Measurements from ENCODE around the gene C1orf174. TPM values are rescaled to one million over a fixed set of nuclear protein-coding genes. Genes with fewer than 3 reads are reported as not detected.

C1orf174 gene
- total RNA-seq, 3 donors from 2014 or later (not counting 1 experiment from before 2014, with no cell fraction given), result 52.9 to 62.3 (median 61.5) TPM

DNA sequence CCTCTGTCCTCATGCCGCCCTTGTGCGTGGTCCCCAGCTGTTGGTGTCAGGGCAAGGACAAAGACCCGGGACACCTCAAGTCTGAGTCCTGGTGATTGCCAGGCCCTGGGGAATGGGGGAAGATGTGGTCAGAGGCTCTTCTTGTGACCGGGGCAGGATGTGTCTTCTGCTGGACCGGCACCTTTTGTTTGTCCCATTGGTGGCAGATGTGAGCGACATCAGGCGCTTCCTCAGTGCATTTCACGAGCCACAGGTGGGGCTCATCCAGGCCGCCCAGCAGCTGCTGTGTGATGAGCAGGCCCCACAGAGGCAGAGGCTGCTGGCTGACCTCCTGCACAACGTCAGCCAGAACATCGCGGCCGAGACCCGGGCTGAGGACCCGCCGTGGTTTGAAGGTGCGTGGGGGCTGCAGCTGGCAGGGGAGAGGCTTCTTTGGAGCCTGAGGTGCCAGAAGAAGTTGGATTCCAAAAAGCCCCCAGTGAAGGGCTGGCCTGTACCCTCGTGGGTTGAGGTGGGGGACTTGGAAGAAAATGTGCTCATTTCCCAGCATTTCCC lies 34.4 kb downstream of the C1orf174 start:
- H3K27ac ChIP-seq (ENCODE audit: low read length), result no peak overlapping the region
- H3K36me3 Mint-ChIP-seq, result no peaks in the 10 kb centered on the region
- TF ChIP-seq, protein P1, sequence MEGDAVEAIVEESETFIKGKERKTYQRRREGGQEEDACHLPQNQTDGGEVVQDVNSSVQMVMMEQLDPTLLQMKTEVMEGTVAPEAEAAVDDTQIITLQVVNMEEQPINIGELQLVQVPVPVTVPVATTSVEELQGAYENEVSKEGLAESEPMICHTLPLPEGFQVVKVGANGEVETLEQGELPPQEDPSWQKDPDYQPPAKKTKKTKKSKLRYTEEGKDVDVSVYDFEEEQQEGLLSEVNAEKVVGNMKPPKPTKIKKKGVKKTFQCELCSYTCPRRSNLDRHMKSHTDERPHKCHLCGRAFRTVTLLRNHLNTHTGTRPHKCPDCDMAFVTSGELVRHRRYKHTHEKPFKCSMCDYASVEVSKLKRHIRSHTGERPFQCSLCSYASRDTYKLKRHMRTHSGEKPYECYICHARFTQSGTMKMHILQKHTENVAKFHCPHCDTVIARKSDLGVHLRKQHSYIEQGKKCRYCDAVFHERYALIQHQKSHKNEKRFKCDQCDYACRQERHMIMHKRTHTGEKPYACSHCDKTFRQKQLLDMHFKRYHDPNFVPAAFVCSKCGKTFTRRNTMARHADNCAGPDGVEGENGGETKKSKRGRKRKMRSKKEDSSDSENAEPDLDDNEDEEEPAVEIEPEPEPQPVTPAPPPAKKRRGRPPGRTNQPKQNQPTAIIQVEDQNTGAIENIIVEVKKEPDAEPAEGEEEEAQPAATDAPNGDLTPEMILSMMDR (IDR thresholded peaks at IDR 0.05), result no peak
- H3K4me3 ChIP-seq (ENCODE audit: low read length), result no peak overlapping the region
- no peak for DNase-seq
- H3K4me1 ChIP-seq (ENCODE audit: control insufficient read depth, insufficient read depth, low read length), result no peaks in the 10 kb centered on the region
- H3K27me3 ChIP-seq (ENCODE audit: control insufficient read depth, insufficient read depth, low read length), result no peaks in the 10 kb centered on the region
- no peaks in the 10 kb centered on the region for H3K9me3 ChIP-seq (ENCODE audit: control insufficient read depth, insufficient read depth, low read length)
- no peaks in the 10 kb centered on the region for H3K9me3 Mint-ChIP-seq
- no peak for ATAC-seq
- no peak overlapping the region for H3K27ac Mint-ChIP-seq
- no peak overlapping the region for H3K4me3 Mint-ChIP-seq
- peaks cover 8 to 19% of the 10 kb centered on the region in 2 donors for H3K4me1 Mint-ChIP-seq
- H3K27me3 Mint-ChIP-seq (ENCODE audit: low read depth in 2 of 2), result no peaks in the 10 kb centered on the region
- 91% methylated on average over 18 of the region's 18 CpGs for WGBS (ENCODE audit: insufficient coverage)
- intact Hi-C loops (cut with micrococcal nuclease), result no loop called here
- peaks cover 23% of the 10 kb centered on the region for H3K36me3 ChIP-seq (ENCODE audit: control insufficient read depth, insufficient read depth, low read length)

DNA sequence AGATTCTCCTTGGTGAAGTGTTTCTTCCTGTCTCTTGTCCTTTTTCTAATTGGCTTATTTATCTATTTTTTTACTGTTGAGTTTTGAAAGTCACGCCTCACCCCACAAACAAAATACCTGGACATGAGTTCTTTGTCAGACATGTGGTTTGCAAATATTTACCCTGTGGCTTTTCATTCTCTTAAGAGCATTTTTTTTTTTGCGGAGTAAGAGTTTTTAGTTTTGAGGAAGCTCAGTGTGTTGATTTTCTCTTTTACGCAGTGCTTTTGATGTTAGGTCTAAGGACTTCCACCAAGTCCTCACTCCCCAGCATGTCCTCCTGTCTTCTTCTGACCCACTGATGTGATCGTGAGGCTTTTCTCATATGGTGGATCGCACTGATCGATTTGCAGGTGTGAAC lies 35.2 kb downstream of the C1orf174 start:
- H3K27me3 Mint-ChIP-seq (ENCODE audit: low read depth in 2 of 2), result no peaks in the 10 kb centered on the region
- Histone ChIP-seq H3K27ac (ENCODE audit: low read length) (no peak overlapping the region), H3K4me3 (ENCODE audit: low read length) (no peak overlapping the region), H3K27me3 (ENCODE audit: control insufficient read depth, insufficient read depth, low read length) (no peaks in the 10 kb centered on the region), H3K36me3 (ENCODE audit: control insufficient read depth, insufficient read depth, low read length) (peaks cover 16% of the 10 kb centered on the region), H3K4me1 (ENCODE audit: control insufficient read depth, insufficient read depth, low read length) (no peaks in the 10 kb centered on the region), H3K9me3 (ENCODE audit: control insufficient read depth, insufficient read depth, low read length) (no peaks in the 10 kb centered on the region)
- H3K9me3 Mint-ChIP-seq, result no peaks in the 10 kb centered on the region
- ATAC-seq, result no peak
- DNase-seq, result no peak
- H3K4me3 Mint-ChIP-seq, result no peak overlapping the region
- TF ChIP-seq, protein P1 (IDR thresholded peaks at IDR 0.05), result no peak
- 82% methylated on average over 5 of the region's 6 CpGs for WGBS (ENCODE audit: insufficient coverage)
- H3K4me1 Mint-ChIP-seq, result peaks cover 10 to 19% of the 10 kb centered on the region in 2 donors
- peak overlapping the region in 1 of 2 donors; percentile 17 for H3K27ac Mint-ChIP-seq
- H3K36me3 Mint-ChIP-seq, result no peaks in the 10 kb centered on the region
- intact Hi-C loops (cut with micrococcal nuclease), result no loop called here

DNA sequence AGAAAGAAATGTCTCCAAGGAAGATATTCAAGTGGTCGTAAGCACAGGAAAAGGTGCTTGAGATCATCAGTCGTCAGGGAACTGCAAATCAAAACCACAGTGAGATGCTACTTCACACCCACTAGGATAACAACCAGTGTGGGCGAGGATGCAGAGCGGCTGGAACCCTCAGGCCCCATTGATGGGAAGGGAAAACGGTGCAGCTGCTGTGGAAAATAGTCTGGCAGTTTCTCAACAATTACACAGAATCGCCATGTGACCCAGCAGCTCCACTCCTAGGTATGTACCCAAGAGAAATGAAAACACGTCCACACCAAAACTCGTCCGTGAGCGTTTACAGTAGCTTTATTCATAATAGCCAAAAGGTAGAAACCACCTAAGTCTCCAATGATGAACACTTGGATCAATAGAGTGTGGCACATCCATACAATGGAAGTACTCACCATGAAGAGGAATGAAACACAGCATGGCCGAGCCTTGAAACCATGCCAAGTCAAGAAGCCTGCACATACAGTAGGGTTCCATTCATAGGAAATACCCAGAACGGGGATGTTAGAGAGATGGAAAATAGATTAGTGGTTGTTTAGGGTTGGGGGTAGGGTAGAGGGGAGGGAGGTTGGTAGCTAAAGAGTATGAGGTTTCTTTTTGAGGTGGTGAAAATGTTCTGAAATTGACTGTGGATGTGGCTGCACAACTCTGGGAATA lies 36.7 kb downstream of the C1orf174 start:
- no peaks in the 10 kb centered on the region for H3K9me3 ChIP-seq (ENCODE audit: control insufficient read depth, insufficient read depth, low read length)
- intact Hi-C loops (cut with micrococcal nuclease), result no loop called here
- no peak overlapping the region for H3K27ac Mint-ChIP-seq
- H3K27me3 ChIP-seq (ENCODE audit: control insufficient read depth, insufficient read depth, low read length), result no peaks in the 10 kb centered on the region
- H3K4me1 ChIP-seq (ENCODE audit: control insufficient read depth, insufficient read depth, low read length), result peaks cover 4% of the 10 kb centered on the region
- no peak overlapping the region for H3K4me3 Mint-ChIP-seq
- no peak for DNase-seq
- WGBS (ENCODE audit: insufficient coverage), result 83% methylated on average over 12 of the region's 12 CpGs
- no peaks in the 10 kb centered on the region for H3K36me3 Mint-ChIP-seq
- H3K4me3 ChIP-seq (ENCODE audit: low read length), result no peak overlapping the region
- no peak overlapping the region for H3K27ac ChIP-seq (ENCODE audit: low read length)
- TF ChIP-seq, protein P1 (IDR thresholded peaks at IDR 0.05), result no peak
- H3K9me3 Mint-ChIP-seq, result no peaks in the 10 kb centered on the region
- peaks cover 13 to 14% of the 10 kb centered on the region in 2 donors for H3K4me1 Mint-ChIP-seq
- ATAC-seq, result no peak
- H3K27me3 Mint-ChIP-seq (ENCODE audit: low read depth in 2 of 2), result no peaks in the 10 kb centered on the region
- peaks cover 9% of the 10 kb centered on the region for H3K36me3 ChIP-seq (ENCODE audit: control insufficient read depth, insufficient read depth, low read length)

All from natural killer cell (primary cell).